ENCODE measurements around the gene CHMP2A. TPM values are rescaled to one million over a fixed set of nuclear protein-coding genes. Genes with fewer than 3 reads are reported as not detected.
"Not testable (repeated sequence)": the region's sequence is repeated elsewhere in the genome, so short reads cannot be mapped to it uniquely, and the experiment has no call there.

The CHMP2A gene
- total and polyA plus RNA-seq, 7 experiments from 2014 or later = 64.3 to 193 (median 98.2) TPM

GRCh38 chr19:58539169-58539559, 15.7 kb downstream of the CHMP2A start:
- ATAC-seq; H3K4me3 ChIP-seq (ENCODE audit: low read length); intact Hi-C loops (cut with micrococcal nuclease); H3K4me1 ChIP-seq (ENCODE audit: control insufficient read depth in 2 of 2, insufficient read depth in 2 of 2, low read length in 2 of 2); CTCF ChIA-PET; H3K9me3 Mint-ChIP-seq; H3K36me3 ChIP-seq (ENCODE audit: control insufficient read depth in 2 of 3, insufficient read depth in 3 of 3, low read length in 3 of 3); H3K36me3 Mint-ChIP-seq; H3K27ac ChIP-seq (ENCODE audit: low read depth, low read length); H3K27me3 ChIP-seq (ENCODE audit: control insufficient read depth in 2 of 2, insufficient read depth in 2 of 2, low read length in 2 of 2); DNase-seq; H3K9me3 ChIP-seq (ENCODE audit: control insufficient read depth in 2 of 3, low read length in 3 of 3): not testable (repeated sequence)
- H3K4me1 Mint-ChIP-seq = peaks cover 12 to 23% (median 16%) of the 10 kb centered on the region in 7 donors
- peak overlapping the region in 7 of 10 donors; percentile 35 to 78 (median 64) for H3K4me3 Mint-ChIP-seq
- H3K27ac Mint-ChIP-seq = peak overlapping the region in 4 of 9 donors; percentile 9 to 66 (median 39)
- H3K27me3 Mint-ChIP-seq = peaks cover 0 to 35% (median 0%) of the 10 kb centered on the region in 5 donors
- POLR2A ChIA-PET = interaction anchor here (1.0 to 1.5 kb wide), 2 partner anchors 10 to 20 kb away, joined by 3 read pairs; partner anchors contain the start of gene ZBTB45

- H3K36me3 Mint-ChIP-seq = peaks cover 0 to 1% (median 0%) of the 10 kb centered on the region in 5 donors
- peak overlapping the region; percentile 62 to 79 (median 72) for H3K4me3 Mint-ChIP-seq
- H3K27ac Mint-ChIP-seq = peak overlapping the region in 8 of 9 donors; percentile 43 to 84 (median 71)
- no peaks in the 10 kb centered on the region for H3K27me3 ChIP-seq (ENCODE audit: control insufficient read depth in 2 of 2, insufficient read depth in 2 of 2, low read length in 2 of 2)
- H3K9me3 ChIP-seq (ENCODE audit: control insufficient read depth in 2 of 3, low read length in 3 of 3) = no peaks in the 10 kb centered on the region
- peak overlapping the region; percentile 12 for H3K27ac ChIP-seq (ENCODE audit: low read depth, low read length)
- peak overlapping the region; percentile 53 for H3K4me3 ChIP-seq (ENCODE audit: low read length)
- DNase-seq = peak in 4 of 9 donors; percentile 38 to 44 (median 42)
- ATAC-seq = peak; percentile 77
- POLR2A ChIA-PET = interaction anchor here (1.0 to 1.5 kb wide), 3 partner anchors 9 to 25 kb away, joined by 3 to 4 read pairs (median 3); partner anchors contain the start of gene ZBTB45
- no peaks in the 10 kb centered on the region for H3K9me3 Mint-ChIP-seq
- CTCF ChIA-PET = no interaction called here
- no peaks in the 10 kb centered on the region for H3K36me3 ChIP-seq (ENCODE audit: control insufficient read depth in 2 of 3, insufficient read depth in 3 of 3, low read length in 3 of 3)
- peaks cover 6 to 19% (median 11%) of the 10 kb centered on the region in 7 donors for H3K4me1 Mint-ChIP-seq
- peaks cover 3 to 5% of the 10 kb centered on the region in 2 donors for H3K4me1 ChIP-seq (ENCODE audit: control insufficient read depth in 2 of 2, insufficient read depth in 2 of 2, low read length in 2 of 2)
- peaks cover 0 to 30% (median 0%) of the 10 kb centered on the region in 5 donors for H3K27me3 Mint-ChIP-seq
- intact Hi-C loops (cut with micrococcal nuclease) = no loop called here
Measured at GRCh38 chr19:58538257-58539168, 16.4 kb downstream of the CHMP2A start.

GRCh38 chr19:58536852-58537798, 17.8 kb downstream of the CHMP2A start:
- ChIA-PET CTCF (no interaction called here), POLR2A (interaction anchor here (0.7 to 1.5 kb wide), 3 partner anchors 8 to 26 kb away, joined by 3 to 4 read pairs (median 3); no protein-coding TSS in a partner anchor)
- Mint-ChIP-seq H3K36me3 (peaks cover 0 to 1% (median 0%) of the 10 kb centered on the region in 5 donors), H3K27ac (peak overlapping the region in 2 of 9 donors; percentile 66 to 80), H3K9me3 (no peaks in the 10 kb centered on the region), H3K4me1 (peaks cover 5 to 16% (median 9%) of the 10 kb centered on the region in 7 donors), H3K27me3 (peaks cover 0 to 26% (median 0%) of the 10 kb centered on the region in 5 donors), H3K4me3 (peak overlapping the region in 6 of 10 donors; percentile 14 to 78 (median 68))
- Histone ChIP-seq H3K36me3 (ENCODE audit: control insufficient read depth in 2 of 3, insufficient read depth in 3 of 3, low read length in 3 of 3) (no peaks in the 10 kb centered on the region), H3K9me3 (ENCODE audit: control insufficient read depth in 2 of 3, low read length in 3 of 3) (no peaks in the 10 kb centered on the region), H3K4me1 (ENCODE audit: control insufficient read depth in 2 of 2, insufficient read depth in 2 of 2, low read length in 2 of 2) (peaks cover 3 to 5% of the 10 kb centered on the region in 2 donors), H3K27me3 (ENCODE audit: control insufficient read depth in 2 of 2, insufficient read depth in 2 of 2, low read length in 2 of 2) (no peaks in the 10 kb centered on the region), H3K4me3 (ENCODE audit: low read length) (no peak overlapping the region), H3K27ac (ENCODE audit: low read depth, low read length) (no peak overlapping the region)
- intact Hi-C loops (cut with micrococcal nuclease) = no loop called here
- no peak for ATAC-seq
- no peak for DNase-seq

- peaks cover 3 to 5% of the 10 kb centered on the region in 2 donors for H3K4me1 ChIP-seq (ENCODE audit: control insufficient read depth in 2 of 2, insufficient read depth in 2 of 2, low read length in 2 of 2)
- H3K36me3 Mint-ChIP-seq = peaks cover 0 to 1% (median 0%) of the 10 kb centered on the region in 5 donors
- peaks cover 5 to 16% (median 9%) of the 10 kb centered on the region in 7 donors for H3K4me1 Mint-ChIP-seq
- no peak overlapping the region for H3K4me3 ChIP-seq (ENCODE audit: low read length)
- peaks cover 0 to 25% (median 0%) of the 10 kb centered on the region in 5 donors for H3K27me3 Mint-ChIP-seq
- H3K36me3 ChIP-seq (ENCODE audit: control insufficient read depth in 2 of 3, insufficient read depth in 3 of 3, low read length in 3 of 3) = no peaks in the 10 kb centered on the region
- H3K27ac ChIP-seq (ENCODE audit: low read depth, low read length) = no peak overlapping the region
- H3K9me3 ChIP-seq (ENCODE audit: control insufficient read depth in 2 of 3, low read length in 3 of 3) = no peaks in the 10 kb centered on the region
- ChIA-PET CTCF (interaction anchor here (0.7 kb wide), 1 partner anchor 60 kb away, joined by 4 read pairs; no protein-coding TSS in a partner anchor), POLR2A (interaction anchor here (1.0 to 1.4 kb wide), 2 partner anchors 16 to 26 kb away, joined by 3 to 7 read pairs; partner anchors contain the start of gene ZBTB45)
- DNase-seq (no peak), ATAC-seq (no peak)
- H3K9me3 Mint-ChIP-seq = no peaks in the 10 kb centered on the region
- no peaks in the 10 kb centered on the region for H3K27me3 ChIP-seq (ENCODE audit: control insufficient read depth in 2 of 2, insufficient read depth in 2 of 2, low read length in 2 of 2)
- intact Hi-C loops (cut with micrococcal nuclease) = no loop called here
- peak overlapping the region in 1 of 10 donors; percentile 41 for H3K4me3 Mint-ChIP-seq
- H3K27ac Mint-ChIP-seq = no peak overlapping the region
Measured at GRCh38 chr19:58535857-58536256, 19.0 kb downstream of the CHMP2A start.

GRCh38 chr19:58531034-58531840, 23.7 kb downstream of the CHMP2A start:
- no peak overlapping the region for H3K4me3 ChIP-seq (ENCODE audit: low read length)
- Mint-ChIP-seq H3K36me3 (no peaks in the 10 kb centered on the region), H3K9me3 (no peaks in the 10 kb centered on the region), H3K27ac (no peak overlapping the region), H3K27me3 (peaks cover 0 to 7% (median 0%) of the 10 kb centered on the region in 5 donors), H3K4me1 (no peaks in the 10 kb centered on the region), H3K4me3 (no peak overlapping the region)
- ATAC-seq = no peak
- H3K36me3 ChIP-seq (ENCODE audit: control insufficient read depth in 2 of 3, insufficient read depth in 3 of 3, low read length in 3 of 3) = no peaks in the 10 kb centered on the region
- POLR2A ChIA-PET = interaction anchor here (1.6 kb wide), 1 partner anchor 11 kb away, joined by 4 read pairs; no protein-coding TSS in a partner anchor
- DNase-seq = no peak
- no peaks in the 10 kb centered on the region for H3K9me3 ChIP-seq (ENCODE audit: control insufficient read depth in 2 of 3, low read length in 3 of 3)
- intact Hi-C loops (cut with micrococcal nuclease) = no loop called here
- no peaks in the 10 kb centered on the region for H3K4me1 ChIP-seq (ENCODE audit: control insufficient read depth in 2 of 2, insufficient read depth in 2 of 2, low read length in 2 of 2)
- CTCF ChIA-PET = interaction anchor here (0.7 kb wide), 1 partner anchor 11 kb away, joined by 3 read pairs; the partner anchor contains the start of gene ZBTB45
- no peaks in the 10 kb centered on the region for H3K27me3 ChIP-seq (ENCODE audit: control insufficient read depth in 2 of 2, insufficient read depth in 2 of 2, low read length in 2 of 2)
- H3K27ac ChIP-seq (ENCODE audit: low read depth, low read length) = no peak overlapping the region

All from naive thymus-derived CD4-positive, alpha-beta T cell (primary cell).